Keratinocyte (primary cell): ENCODE measurements around the gene PRR14.

Experiments used
- CTCF ChIP-seq, 3 experiments: IDR thresholded peaks in 1 of 3; conservative IDR thresholded peaks in 1 of 3; optimal IDR thresholded peaks in 1 of 3; 2 replicates in 2 of 3; 3 replicates in 1 of 3; pipeline versions ENCODE3 to v1.5.1; 2011; ENCODE audit warnings: low read length in 3 of 3, mild to moderate bottlenecking in 3 of 3, moderate library complexity in 2 of 3, control low read depth in 1 of 3, inconsistent platforms in 1 of 3; ENCODE audit not compliant: insufficient read depth in 2 of 3; ENCODE audit errors: extremely low read depth in 1 of 3
- EZH2 ChIP-seq: IDR thresholded peaks from one replicate; pipeline ENCODE4 v1.6.1; 2012; ENCODE audit warnings: inconsistent platforms, mild to moderate bottlenecking, low read length, moderate library complexity

DNA sequence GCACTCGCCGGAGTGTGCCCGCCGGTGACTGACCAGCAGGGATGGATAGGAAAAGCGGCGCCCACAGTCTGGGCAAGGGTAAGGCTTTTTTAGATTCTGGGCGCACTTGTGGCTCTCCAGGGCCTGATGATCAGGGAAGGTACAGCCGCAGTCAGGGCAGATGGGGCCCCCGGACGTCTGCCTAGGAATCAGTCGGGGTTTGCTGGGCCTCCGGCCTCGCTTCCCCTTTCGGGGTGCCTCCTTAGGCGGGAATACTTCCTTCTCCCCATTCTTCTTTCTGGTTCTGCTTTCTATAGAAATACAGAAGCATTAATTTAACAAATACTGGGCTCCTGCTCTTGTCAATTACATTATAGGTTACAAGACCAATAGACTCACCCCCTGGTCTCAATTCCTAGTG is 45.6 kb upstream of the PRR14 start:
- TF ChIP-seq CTCF (optimal IDR thresholded peaks at IDR 0.05 in 1 of 3, IDR thresholded peaks at IDR 0.05 in 1 of 3, conservative IDR thresholded peaks at IDR 0.05 in 1 of 3; ENCODE audit: extremely low read depth in 1 of 3, insufficient read depth in 2 of 3, low read length in 3 of 3): no peak
- TF ChIP-seq EZH2: no peak
